RCC 7860 (cell line): Measurements from ENCODE around the gene CYSLTR2.

ENCODE experiments used
- DNase-seq: peaks from one replicate; pipeline ENCODE4 v3.0.0-alpha.2; 2015; ENCODE audit warnings: low spot score
- FAIRE-seq: peaks from 2 replicates; lab custom pipeline; 2012; peaks lifted over from hg19 to GRCh38; lab: Jason Lieb, UNC

The CYSLTR2 gene

DNA sequence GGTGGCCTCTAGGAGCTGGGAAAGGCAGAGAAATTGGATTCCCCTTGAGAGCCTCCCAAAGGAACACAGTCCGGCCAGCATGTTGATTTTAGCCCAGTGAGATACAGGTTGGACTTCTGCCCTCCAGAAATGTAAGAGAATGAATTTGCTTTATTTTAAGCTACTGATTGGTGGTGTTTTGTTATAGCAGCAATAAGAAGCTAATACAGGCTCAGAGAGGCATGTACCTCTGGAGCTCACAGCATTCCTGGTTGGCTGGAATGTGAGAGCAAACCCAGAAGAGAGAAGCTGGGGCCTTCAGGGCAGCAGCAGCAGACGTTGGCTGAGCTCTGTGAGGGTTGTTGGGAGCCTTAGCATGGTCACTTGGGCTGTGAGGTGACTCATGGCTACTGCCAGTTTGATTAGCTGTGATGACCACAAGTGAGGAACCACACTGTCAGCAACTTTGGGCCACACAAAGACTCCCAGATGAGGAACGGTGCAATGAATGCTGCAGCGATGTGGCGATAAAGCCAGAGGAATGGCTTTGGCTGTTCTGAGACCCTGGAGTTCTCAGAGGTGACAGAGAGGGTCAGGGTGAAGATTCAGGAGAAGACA lies 80.1 kb downstream of the CYSLTR2 start:
- peak; percentile 13 for DNase-seq
- FAIRE-seq: no peak

DNA sequence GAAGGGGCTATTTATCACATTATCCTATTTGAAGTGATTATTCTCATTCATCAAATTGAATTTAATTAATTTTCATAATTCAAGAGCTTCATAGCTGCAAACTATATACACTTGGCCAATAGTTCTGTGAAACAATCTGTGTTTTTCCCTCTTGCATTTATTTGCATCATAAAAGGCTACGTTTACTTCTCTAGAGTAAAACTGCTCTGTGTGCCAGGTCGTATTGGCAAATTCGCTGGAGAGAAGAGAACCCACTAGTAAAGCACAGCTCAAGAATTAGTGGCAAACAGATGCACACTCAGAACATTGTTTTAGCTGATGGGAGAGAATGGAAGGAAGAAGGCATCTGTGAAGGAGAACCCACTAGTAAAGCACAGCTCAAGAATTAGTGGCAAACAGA lies 81.8 kb downstream of the CYSLTR2 start:
- no peak for DNase-seq
- FAIRE-seq: no peak

- DNase-seq: no peak
- FAIRE-seq: no peak
Observed at GRCh38 chr13:48737689-48738088, 84.0 kb downstream of the CYSLTR2 start.

DNA sequence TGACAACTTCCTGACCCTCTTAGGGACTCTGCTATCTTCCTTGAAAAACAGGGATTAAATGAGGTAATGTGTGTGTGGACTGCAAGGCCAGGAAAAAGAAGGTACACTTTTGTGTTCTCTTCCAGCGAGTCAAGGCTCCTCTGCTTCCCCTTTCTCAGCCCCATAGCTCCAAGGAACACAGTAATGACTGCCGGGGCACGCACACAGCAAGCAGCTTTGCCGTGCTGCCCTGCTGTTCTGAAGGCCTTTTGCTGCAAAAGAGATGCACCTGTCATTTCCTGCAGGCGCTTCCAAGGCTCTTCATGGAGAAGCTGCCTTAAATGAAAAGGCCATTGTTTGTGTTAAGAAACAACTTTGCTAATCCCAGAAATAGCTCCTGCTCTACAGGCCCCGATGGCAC lies 84.6 kb downstream of the CYSLTR2 start:
- FAIRE-seq (no peak), DNase-seq (no peak)

GRCh38 chr13:48739386-48739964 lies 85.7 kb downstream of the CYSLTR2 start:
- FAIRE-seq (no peak), DNase-seq (no peak)

GRCh38 chr13:48741377-48741776 lies 87.6 kb downstream of the CYSLTR2 start:
- no peak for FAIRE-seq

GRCh38 chr13:48746821-48747220 lies 93.1 kb downstream of the CYSLTR2 start:
- DNase-seq (no peak), FAIRE-seq (no peak)

More at GRCh38 chr13:48741377-48741776, 87.6 kb downstream of the CYSLTR2 start:
- no peak for DNase-seq

GRCh38 chr13:48748681-48749080 lies 95.0 kb downstream of the CYSLTR2 start:
- DNase-seq (no peak), FAIRE-seq (no peak)

GRCh38 chr13:48749144-48749543 lies 95.4 kb downstream of the CYSLTR2 start:
- DNase-seq: peak; percentile 60
- no peak for FAIRE-seq

DNA sequence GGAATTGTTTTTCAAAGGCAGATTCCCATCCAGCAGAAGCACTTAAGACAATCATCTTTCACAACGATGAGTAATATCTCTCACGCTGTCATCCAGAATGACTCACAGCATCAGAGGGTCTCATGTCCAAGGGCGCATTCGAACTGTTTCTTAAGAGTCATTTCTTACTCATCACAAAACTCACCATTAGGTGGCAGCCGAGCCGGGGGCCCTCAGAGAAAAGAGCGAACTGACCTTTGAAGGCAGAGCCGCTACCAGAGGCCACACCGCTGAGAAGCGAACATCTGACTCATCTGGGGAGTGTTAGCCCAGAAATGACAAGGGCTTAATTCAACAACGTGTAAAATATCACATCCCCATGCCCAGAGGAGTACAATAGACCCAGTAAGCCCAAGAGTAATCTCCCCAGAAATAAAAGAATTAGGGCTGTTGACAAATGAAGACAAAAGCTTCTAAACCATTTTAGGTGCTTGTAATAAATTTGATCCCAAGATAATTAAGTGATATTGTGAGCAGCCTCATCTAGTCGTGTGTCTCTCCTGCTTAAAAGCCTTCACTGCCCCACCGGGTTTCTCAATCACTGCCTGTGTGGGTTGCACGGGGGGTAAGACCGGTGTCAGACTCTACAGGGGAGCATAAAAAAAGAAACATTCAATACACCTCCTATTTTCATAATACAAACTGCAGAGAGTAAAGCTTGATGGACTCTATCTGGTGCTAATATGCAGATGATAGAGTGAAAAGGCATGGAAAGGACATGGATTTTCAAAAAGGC lies 96.2 kb downstream of the CYSLTR2 start:
- FAIRE-seq: peak; percentile 98
- peak; percentile 94 for DNase-seq

- FAIRE-seq (no peak), DNase-seq (no peak)
Observed at GRCh38 chr13:48750588-48751383, 97.1 kb downstream of the CYSLTR2 start.

GRCh38 chr13:48760626-48761025 lies 106.9 kb downstream of the CYSLTR2 start:
- FAIRE-seq (no peak), DNase-seq (no peak)
